GM19043 (cell line): ENCODE measurements around the gene FMN1.

Source experiments
- ATAC-seq: cut with Tn5 transposase; IDR thresholded peaks from one replicate; pipeline ENCODE4 v1.9.1; 2021; ENCODE audit warnings: low read depth; ENCODE audit not compliant: unreplicated experiment

FMN1 gene

DNA sequence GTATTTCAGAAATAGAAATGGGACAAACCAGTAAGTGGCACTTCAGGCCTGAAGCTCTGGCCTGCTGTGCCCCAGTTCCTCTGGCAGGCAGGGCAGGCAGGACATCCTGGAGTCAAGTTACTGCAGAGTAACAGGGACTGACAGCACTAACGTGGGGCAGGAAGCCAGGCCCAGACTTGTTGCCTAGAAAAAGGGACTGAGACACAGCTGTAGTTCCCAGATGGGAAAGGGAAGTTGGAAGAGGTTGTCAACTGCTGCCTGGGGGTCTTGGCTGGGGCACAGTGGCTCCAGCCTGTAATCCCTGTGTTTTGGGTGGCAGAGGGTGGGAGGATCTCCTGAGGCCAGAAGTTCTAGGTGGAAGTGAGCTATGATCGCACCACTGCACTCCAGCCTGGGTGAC, 171.9 kb downstream of the FMN1 start:
- ATAC-seq: no peak

DNA sequence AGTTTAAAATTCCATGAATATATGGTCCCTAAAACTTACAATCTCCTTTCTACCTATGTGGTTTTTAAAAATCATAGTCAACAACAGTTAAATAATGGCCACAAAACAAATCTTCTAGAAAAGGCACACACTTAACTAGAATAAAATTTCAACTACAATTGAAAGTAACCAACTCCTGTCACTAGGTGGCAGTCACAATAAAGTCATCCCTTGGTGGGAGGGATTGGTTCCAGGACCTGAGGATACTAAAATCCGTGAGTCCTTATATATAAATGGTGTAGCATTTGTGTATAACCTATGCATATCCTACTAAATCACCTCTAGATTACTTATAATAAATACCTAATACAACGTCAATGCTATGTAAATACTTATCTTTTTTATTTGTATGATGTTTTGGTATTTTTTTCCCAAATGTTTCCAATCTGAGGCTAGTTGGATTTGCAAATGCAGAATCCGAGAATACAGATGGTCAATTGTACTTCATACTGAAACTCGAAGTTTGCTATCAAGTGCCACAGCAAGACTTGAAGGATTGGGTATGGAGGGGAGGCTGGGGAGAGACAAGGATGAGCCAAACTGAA, 172.6 kb downstream of the FMN1 start:
- ATAC-seq: no peak

DNA sequence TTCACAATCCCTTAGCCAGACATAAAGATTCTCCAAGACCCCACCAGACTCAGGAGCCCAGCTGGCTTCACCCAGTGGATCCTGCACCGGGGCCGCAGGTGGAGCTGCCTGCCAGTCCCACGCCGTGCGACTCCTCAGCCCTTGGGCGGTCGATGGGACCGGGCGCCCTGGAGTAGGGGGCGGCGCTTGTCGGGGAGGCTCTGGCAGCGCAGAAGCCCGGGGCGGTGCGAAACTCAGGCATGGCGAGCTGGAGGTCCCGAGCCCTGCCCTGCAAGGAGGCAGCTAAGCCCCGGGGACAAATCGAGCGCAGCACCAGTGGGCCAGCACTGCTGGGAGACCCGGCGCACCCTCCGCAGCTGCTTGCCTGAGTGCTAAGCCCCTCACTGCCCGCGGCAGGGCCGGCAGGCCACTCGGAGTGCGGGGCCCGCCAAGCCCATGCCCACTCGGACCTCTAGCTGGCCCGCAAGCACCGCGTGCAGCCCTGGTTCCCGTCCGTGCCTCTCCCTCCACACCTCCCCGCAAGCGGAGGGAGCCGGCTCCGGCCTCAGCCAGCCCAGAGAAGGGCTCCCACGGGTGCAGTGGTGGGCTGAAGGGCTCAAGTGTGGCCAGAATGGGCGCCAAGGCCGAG, 175.0 kb downstream of the FMN1 start:
- ATAC-seq: no peak

- no peak for ATAC-seq
Measured at GRCh38 chr15:33016405-33017024, 178.0 kb downstream of the FMN1 start.

GRCh38 chr15:33014586-33014985, 179.9 kb downstream of the FMN1 start:
- no peak for ATAC-seq

- no peak for ATAC-seq
Measured at GRCh38 chr15:33013827-33014445, 180.6 kb downstream of the FMN1 start.

DNA sequence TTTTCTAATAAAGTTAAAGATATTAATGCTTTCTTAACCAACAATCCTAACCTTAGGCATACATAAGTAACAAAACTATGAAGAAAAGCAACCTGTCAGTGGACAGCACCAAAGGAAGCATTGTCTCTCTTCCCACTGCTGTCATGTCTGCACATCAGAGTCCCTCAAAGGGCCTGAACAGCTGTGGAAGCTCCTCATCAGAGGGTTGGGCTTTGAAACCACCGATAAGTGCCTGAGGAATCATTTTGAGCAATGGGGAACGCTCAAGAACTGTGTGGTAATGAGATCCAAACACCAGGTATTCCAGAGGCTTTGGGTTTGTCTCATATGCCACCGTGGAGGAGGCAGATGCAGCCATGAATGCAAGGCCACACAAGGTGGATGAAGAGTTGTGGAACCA, 182.5 kb downstream of the FMN1 start:
- ATAC-seq: no peak

GRCh38 chr15:33009603-33010002, 184.9 kb downstream of the FMN1 start:
- ATAC-seq: no peak

DNA sequence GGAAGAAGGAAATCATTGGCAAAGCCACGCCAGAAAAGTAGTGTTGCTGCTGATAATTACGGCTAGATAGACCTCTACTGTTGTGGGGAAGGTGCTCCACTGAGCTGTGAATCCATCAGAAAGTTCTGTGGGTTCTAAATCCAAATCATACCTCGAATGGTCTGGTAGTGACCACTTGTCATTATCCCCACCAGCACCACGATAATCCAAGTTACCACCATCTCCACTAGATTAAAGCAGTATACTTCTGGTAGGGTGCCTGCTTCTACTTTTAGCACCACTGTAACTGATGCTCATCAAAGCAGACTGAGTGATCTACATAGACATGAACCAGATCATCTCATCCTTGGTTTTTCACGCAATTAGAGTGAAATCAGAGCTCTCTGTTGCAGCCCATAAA, 185.5 kb downstream of the FMN1 start:
- no peak for ATAC-seq

DNA sequence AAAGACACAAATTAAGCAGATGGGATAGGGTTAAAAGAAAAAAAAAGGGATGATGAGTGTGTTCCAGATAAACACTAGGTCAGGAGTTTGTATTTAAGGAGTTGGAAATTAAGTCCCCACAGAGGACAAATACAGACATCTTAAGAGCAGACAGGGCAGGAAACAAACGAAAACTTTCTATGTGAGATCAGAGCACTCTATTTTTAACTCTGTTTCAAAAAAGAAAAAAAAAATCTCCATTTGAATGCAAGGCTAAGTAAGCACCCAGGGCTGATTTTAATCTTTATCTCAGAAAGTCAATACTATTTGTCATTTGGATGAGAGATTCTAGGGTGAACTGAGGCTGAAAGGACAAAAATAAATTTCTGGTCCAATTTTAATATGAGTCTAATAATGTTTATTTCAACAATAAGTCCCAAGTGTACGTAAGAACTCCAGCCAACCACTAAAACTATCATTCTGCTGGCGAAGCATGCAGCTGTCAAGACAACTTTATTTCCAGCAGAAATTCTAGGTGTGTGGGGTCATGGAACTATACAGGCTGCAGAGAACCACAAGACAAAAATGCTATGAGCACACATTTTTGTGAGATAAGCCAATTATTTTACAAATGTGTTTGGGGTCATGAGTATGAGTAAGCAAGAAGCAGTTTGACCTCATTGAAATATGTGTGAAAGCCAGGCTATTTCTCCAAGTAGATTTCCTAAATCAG, 186.1 kb downstream of the FMN1 start:
- no peak for ATAC-seq

- no peak for ATAC-seq
Measured at GRCh38 chr15:33007303-33007855, 187.1 kb downstream of the FMN1 start.

GRCh38 chr15:33005582-33005981, 188.9 kb downstream of the FMN1 start:
- ATAC-seq: no peak

- no peak for ATAC-seq
Measured at GRCh38 chr15:33001926-33002325, 192.6 kb downstream of the FMN1 start.

DNA sequence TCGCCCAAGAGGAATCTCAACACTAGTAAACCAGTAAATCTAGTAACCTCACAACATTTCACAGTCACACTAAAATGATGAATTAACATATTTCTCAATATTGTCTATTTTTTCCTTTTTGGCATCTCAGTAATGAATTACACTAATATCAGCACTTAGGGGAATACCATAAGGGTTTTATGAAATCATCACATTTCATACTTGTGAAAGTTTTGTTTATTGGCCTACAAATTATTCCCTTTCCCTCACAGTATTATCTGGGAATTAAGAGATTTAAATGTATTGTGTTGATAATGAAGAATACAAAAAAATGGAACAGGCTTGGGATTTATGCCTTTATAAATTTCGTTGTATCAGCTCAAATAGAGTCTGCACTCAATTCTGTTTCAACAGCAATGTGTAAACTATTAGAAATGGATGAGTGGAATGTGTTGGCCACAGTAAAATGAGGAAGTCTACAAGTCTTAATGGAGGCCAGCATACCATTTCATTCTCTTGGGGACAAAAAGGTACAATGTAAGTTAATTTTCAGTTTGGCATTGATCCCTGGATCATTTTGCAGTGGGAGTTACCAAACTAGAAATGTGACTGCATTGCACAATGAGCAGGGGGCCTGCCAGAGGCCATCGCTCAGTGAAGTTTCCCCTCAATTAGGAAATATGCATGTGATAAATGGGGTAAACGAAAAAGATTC, 195.4 kb downstream of the FMN1 start:
- ATAC-seq: no peak

GRCh38 chr15:32998182-32998581, 196.3 kb downstream of the FMN1 start:
- ATAC-seq: no peak

DNA sequence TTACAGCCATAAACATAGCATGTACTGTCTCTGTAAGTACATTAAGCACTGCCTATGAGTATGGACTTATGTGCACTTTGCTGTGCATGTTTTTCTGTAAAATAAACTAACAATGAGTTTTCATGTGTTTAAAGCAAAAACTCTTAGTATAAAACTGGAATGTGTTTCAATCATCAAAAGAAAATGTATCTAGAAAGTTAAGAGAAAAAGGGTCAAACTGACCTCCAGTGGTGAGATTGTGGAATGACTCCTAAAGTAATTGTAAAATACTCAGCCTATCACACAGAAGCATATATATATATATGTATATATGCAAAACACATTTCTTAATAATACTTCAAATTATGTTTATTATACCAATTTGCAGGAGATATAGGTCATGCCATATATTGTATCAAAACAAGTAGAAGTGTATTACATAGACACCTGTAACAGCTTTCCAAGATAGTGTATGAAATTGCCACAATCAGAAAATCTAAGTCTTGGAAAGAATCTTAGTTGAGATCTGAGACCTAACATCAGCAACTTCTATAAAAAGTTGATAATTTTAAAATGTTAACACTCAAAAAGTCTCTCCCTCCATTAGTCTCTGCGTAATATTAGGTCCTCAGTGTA, 199.6 kb downstream of the FMN1 start:
- no peak for ATAC-seq

- ATAC-seq: no peak
Measured at GRCh38 chr15:32993285-32993684, 201.2 kb downstream of the FMN1 start.

GRCh38 chr15:32991619-32992111, 202.8 kb downstream of the FMN1 start:
- no peak for ATAC-seq

DNA sequence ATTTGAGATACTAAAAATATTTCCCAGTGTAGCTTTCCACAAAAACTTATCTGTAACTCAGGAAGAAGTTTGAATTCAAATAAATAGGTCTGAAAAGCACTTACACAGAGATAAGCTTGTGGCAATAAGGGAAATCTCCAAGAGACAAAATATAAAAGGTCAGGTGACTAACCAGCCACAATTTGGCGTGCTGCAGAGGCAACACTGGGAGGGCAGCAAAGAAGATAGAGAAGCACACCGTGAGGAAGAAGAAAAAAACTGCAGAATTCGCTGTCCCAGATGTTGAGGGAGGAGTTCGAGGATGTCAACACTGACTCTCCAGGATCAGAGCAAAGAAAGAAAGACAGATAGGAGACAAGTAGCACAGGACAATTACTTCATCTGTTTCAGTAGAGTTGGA, 204.4 kb downstream of the FMN1 start:
- ATAC-seq: no peak

DNA sequence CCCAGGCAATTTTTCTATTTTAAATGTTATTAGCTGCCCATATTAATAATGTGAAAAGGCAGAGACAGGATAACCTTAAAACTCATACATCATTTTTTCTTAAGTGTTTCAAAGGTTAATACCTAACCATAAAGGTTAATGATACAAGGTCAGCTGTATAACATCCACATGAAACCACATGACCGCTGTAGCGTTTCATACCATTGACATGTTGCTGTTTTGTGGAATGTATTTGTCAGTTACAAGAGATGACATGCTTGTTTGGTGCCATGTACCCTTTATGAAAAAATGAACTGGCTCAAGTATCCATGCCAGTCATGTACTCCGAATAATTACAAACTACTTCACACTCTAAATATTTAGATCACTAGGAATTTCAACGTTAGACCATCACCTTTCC, 207.4 kb downstream of the FMN1 start:
- no peak for ATAC-seq
